Stimulated activated CD4-positive, alpha-beta T cell treated with anti-CD3 and anti-CD28 coated beads, Interleukin-1b, Interleukin-23, amount 100 ng/mL, for 4 hours (primary cell): ENCODE data around the gene BEST1.

Experiments
- DNase-seq, 2 donors: peaks; one replicate each; pipeline ENCODE4 v3.0.0-alpha.2; 2020; ENCODE audit warnings: low read depth in 2 of 2

BEST1 gene

GRCh38 chr11:61916737-61917333 is 33.3 kb upstream of the BEST1 start:
- no peak for DNase-seq

- no peak for DNase-seq
These were observed 32.6 kb upstream of the BEST1 start, which contains the start of gene RAB3IL1 for GRCh38 chr11:61917334-61918109. Gene RAB3IL1, minus strand, starts transcription at chr11:61917566. Its CDS starts 199 bp downstream, at chr11:61917367.

GRCh38 chr11:61918251-61918937 is 31.8 kb upstream of the BEST1 start:
- DNase-seq = no peak

- no peak for DNase-seq
These were observed 31.0 kb upstream of the BEST1 start for GRCh38 chr11:61918938-61919704.

GRCh38 chr11:61919705-61920631 is 30.2 kb upstream of the BEST1 start:
- DNase-seq = no peak

GRCh38 chr11:61921446-61921845 is 28.7 kb upstream of the BEST1 start:
- no peak for DNase-seq

GRCh38 chr11:61922539-61922938 is 27.6 kb upstream of the BEST1 start:
- DNase-seq = no peak

GRCh38 chr11:61923166-61924063 is 26.7 kb upstream of the BEST1 start:
- no peak for DNase-seq

GRCh38 chr11:61924064-61924455 is 26.1 kb upstream of the BEST1 start:
- DNase-seq = no peak

- DNase-seq = no peak
These were observed 24.4 kb upstream of the BEST1 start for GRCh38 chr11:61925736-61926135.

GRCh38 chr11:61926235-61926634 is 23.9 kb upstream of the BEST1 start:
- no peak for DNase-seq

- no peak for DNase-seq
These were observed 22.6 kb upstream of the BEST1 start for GRCh38 chr11:61927501-61927900.

- no peak for DNase-seq
These were observed 21.5 kb upstream of the BEST1 start for GRCh38 chr11:61928606-61929005.

- no peak for DNase-seq
These were observed 19.2 kb upstream of the BEST1 start for GRCh38 chr11:61930933-61931332.

- no peak for DNase-seq
These were observed 14.3 kb upstream of the BEST1 start for GRCh38 chr11:61935861-61936260.

GRCh38 chr11:61940466-61940865 is 9.7 kb upstream of the BEST1 start:
- DNase-seq = no peak

GRCh38 chr11:61945191-61945590 is 5.0 kb upstream of the BEST1 start:
- DNase-seq = no peak

GRCh38 chr11:61946894-61947293 is 3.3 kb upstream of the BEST1 start:
- no peak for DNase-seq

- DNase-seq = peak; percentile 37 to 52
These were observed 2.5 kb upstream of the BEST1 start for GRCh38 chr11:61947486-61948210.
